Immature natural killer cell (primary cell): ENCODE data around the gene FRMPD4. TPM values are rescaled to one million over a fixed set of nuclear protein-coding genes. Genes with fewer than 3 reads are reported as not detected.

Experiments
- DNase-seq, 3 donors: peaks; one replicate each; pipeline ENCODE4 v3.0.0; 2022; ENCODE audit warnings: mixed read lengths in 1 of 3
- H3K27ac Mint-ChIP-seq, 6 donors: one replicate each; pipeline ENCODE4 v1.8.0; 2020; ENCODE audit warnings: mixed read lengths in 6 of 6, mild to moderate bottlenecking in 5 of 6, inconsistent platforms in 4 of 6, moderate library complexity in 3 of 6
- H3K27me3 Mint-ChIP-seq, 3 donors: one replicate each; pipeline ENCODE4 v1.8.0; 2020 to 2021; ENCODE audit warnings: low read depth in 3 of 3, mild to moderate bottlenecking in 3 of 3, mixed read lengths in 3 of 3, moderate library complexity in 3 of 3, inconsistent platforms in 1 of 3
- H3K36me3 Mint-ChIP-seq, 3 donors: one replicate each; pipeline ENCODE4 v1.8.0; 2020; ENCODE audit warnings: mixed read lengths in 3 of 3, inconsistent platforms in 2 of 3, mild to moderate bottlenecking in 2 of 3
- H3K4me1 Mint-ChIP-seq, 2 donors: one replicate each; pipeline ENCODE4 v1.8.0; 2020; ENCODE audit warnings: inconsistent platforms in 2 of 2, mild to moderate bottlenecking in 2 of 2, mixed read lengths in 2 of 2, moderate library complexity in 1 of 2
- H3K4me3 Mint-ChIP-seq, 5 donors: one replicate each; pipeline ENCODE4 v1.8.0; 2020; ENCODE audit warnings: mild to moderate bottlenecking in 5 of 5, mixed read lengths in 5 of 5, inconsistent platforms in 3 of 5, moderate library complexity in 3 of 5
- H3K9me3 Mint-ChIP-seq, 6 donors: one replicate each; pipeline ENCODE4 v1.8.0; 2020; ENCODE audit warnings: mild to moderate bottlenecking in 6 of 6, mixed read lengths in 6 of 6, inconsistent platforms in 4 of 6, moderate library complexity in 3 of 6
- polyA plus RNA-seq, 3 donors: library from polyadenylated mRNA; unstranded; fragments of 300-500 nt; fragmentation: Illumina TruSeq; gene quantifications; one replicate each; pipeline ENCODE4 v1.2.3, GENCODE V29; 2021

FRMPD4 gene
- polyA plus RNA-seq, 3 donors from 2014 or later = not detected

DNA sequence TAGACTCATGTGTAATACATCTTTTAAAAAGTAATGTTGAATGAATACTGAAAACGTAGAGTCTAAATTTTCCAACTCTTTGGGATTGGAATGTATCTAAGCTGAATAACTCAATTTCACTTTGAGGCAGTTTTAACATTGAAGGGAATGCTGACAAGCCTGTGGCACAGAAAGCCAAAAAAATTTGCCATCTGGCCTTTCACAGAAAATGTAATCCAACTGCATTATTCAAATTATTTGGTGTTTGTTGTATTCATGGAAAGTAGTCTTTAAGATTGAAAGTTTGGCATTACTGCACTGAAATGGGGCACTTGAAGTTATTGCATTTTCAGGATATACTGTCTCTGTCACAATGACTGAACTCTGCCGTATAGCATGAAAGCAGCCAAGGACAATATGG, 186.9 kb downstream of the FRMPD4 start:
- Mint-ChIP-seq H3K4me1 (no peaks in the 10 kb centered on the region), H3K36me3 (no peaks in the 10 kb centered on the region), H3K4me3 (no peak overlapping the region), H3K9me3 (peaks cover 0 to 6% (median 0%) of the 10 kb centered on the region in 6 donors), H3K27ac (no peak overlapping the region), H3K27me3 (peaks cover 3% of the 10 kb centered on the region in 3 donors)
- DNase-seq = no peak

DNA sequence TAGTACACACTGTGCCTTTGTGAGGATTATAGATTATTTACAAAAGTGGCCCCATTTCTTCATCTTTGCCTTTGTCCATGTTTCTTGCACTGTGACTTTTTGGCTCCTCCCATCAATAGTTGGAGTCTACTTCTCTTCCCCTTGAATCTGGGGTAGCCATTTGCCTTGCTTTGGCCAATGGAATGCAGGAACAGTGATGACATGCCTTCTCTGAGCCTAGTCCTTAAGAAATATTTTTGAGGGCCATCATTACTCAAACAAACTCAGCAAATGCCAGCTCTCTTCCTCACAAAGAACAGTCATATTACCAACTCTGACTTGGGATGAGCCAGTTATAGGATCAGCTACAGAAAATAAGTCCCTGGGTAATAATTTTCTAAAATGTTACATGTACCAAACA, 189.6 kb downstream of the FRMPD4 start:
- no peak overlapping the region for H3K4me3 Mint-ChIP-seq
- no peaks in the 10 kb centered on the region for H3K4me1 Mint-ChIP-seq
- no peak for DNase-seq
- peaks cover 0 to 2% (median 0%) of the 10 kb centered on the region in 6 donors for H3K9me3 Mint-ChIP-seq
- H3K36me3 Mint-ChIP-seq = no peaks in the 10 kb centered on the region
- peaks cover 0 to 3% (median 3%) of the 10 kb centered on the region in 3 donors for H3K27me3 Mint-ChIP-seq
- no peak overlapping the region for H3K27ac Mint-ChIP-seq

DNA sequence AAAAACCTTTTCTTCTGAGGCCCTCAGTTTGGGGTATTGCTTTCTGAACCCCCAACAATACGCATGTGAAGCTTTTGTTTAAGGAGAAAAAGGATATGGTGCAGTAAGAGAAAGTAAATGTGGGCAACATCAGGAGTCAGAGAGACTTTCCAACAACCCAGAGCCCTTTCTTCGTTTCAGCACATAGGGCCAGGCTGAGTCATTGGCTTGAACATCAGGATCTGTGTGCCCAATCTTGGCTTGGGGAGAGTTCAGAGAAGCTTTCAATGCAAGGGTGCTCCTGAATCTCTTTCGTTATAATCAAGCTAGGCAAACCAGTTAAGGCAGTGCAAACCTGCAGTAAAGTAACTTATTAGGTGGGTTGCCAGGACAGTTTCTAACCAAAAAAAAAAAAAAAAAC, 191.2 kb downstream of the FRMPD4 start:
- no peak for DNase-seq
- no peaks in the 10 kb centered on the region for H3K4me1 Mint-ChIP-seq
- no peak overlapping the region for H3K4me3 Mint-ChIP-seq
- no peak overlapping the region for H3K27ac Mint-ChIP-seq
- no peaks in the 10 kb centered on the region for H3K36me3 Mint-ChIP-seq
- peaks cover 0 to 2% (median 0%) of the 10 kb centered on the region in 6 donors for H3K9me3 Mint-ChIP-seq
- H3K27me3 Mint-ChIP-seq = no peaks in the 10 kb centered on the region

- Mint-ChIP-seq H3K27ac (no peak overlapping the region), H3K36me3 (no peaks in the 10 kb centered on the region), H3K9me3 (peaks cover 0 to 2% (median 0%) of the 10 kb centered on the region in 6 donors), H3K4me3 (no peak overlapping the region), H3K27me3 (no peaks in the 10 kb centered on the region), H3K4me1 (no peaks in the 10 kb centered on the region)
- DNase-seq = no peak
Measured at GRCh38 chrX:12330841-12331240, 192.6 kb downstream of the FRMPD4 start.

GRCh38 chrX:12332786-12333347, 194.6 kb downstream of the FRMPD4 start:
- Mint-ChIP-seq H3K4me1 (no peaks in the 10 kb centered on the region), H3K27me3 (no peaks in the 10 kb centered on the region), H3K27ac (no peak overlapping the region), H3K9me3 (no peaks in the 10 kb centered on the region), H3K36me3 (no peaks in the 10 kb centered on the region), H3K4me3 (no peak overlapping the region)
- no peak for DNase-seq

DNA sequence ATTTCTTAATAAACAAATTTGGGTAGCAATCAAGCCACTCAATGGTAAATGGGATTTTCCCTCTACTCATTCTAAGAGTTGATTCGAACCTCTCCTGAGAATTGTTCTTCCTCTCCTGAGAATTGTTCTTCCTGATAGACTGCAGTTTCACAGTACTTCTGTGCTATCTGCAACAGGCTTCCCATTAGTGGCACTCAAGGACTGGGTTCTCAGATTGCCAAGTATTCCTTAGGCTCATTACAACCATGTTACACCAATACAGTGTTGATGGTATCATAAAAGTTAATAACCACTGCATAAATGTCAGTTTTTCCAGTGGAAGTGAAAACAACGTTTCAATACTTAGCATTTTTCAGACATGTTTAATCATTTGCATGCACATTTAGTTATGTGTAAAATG, 201.6 kb downstream of the FRMPD4 start:
- H3K27me3 Mint-ChIP-seq = peaks cover 0 to 4% (median 0%) of the 10 kb centered on the region in 3 donors

GRCh38 chrX:12344954-12345353, 206.7 kb downstream of the FRMPD4 start:
- peaks cover 0 to 10% (median 2%) of the 10 kb centered on the region in 3 donors for H3K27me3 Mint-ChIP-seq
- no peaks in the 10 kb centered on the region for H3K36me3 Mint-ChIP-seq
- no peak overlapping the region for H3K27ac Mint-ChIP-seq
- DNase-seq = no peak
- H3K9me3 Mint-ChIP-seq = peaks cover 0 to 7% (median 0%) of the 10 kb centered on the region in 6 donors
- no peaks in the 10 kb centered on the region for H3K4me1 Mint-ChIP-seq
- no peak overlapping the region for H3K4me3 Mint-ChIP-seq

More for the DNA sequence above, 201.6 kb downstream of the FRMPD4 start:
- no peak overlapping the region for H3K27ac Mint-ChIP-seq
- DNase-seq = no peak
- H3K4me1 Mint-ChIP-seq = no peaks in the 10 kb centered on the region
- no peak overlapping the region for H3K4me3 Mint-ChIP-seq
- peaks cover 0 to 7% (median 0%) of the 10 kb centered on the region in 6 donors for H3K9me3 Mint-ChIP-seq
- no peaks in the 10 kb centered on the region for H3K36me3 Mint-ChIP-seq

DNA sequence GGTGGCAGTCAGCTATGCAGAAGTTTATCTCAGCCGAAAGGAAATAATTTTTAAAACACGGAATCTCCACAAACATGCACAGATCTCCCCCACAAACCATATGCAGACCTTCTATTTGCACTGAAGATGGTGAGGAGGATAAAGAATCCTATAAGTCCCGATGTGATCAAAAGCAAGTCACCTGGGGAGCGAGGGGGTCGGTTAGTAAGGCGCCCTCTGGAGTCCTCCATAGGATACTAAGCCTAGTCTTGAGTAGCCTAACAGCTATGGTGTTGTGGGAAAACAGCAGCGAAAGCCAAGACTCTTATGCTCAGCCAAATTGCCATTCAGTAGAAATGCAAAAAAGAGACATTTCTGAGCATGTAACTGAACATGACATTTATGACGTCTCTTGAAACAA, 210.9 kb downstream of the FRMPD4 start:
- H3K4me3 Mint-ChIP-seq = no peak overlapping the region
- H3K36me3 Mint-ChIP-seq = no peaks in the 10 kb centered on the region
- no peaks in the 10 kb centered on the region for H3K4me1 Mint-ChIP-seq
- peaks cover 0 to 6% (median 4%) of the 10 kb centered on the region in 3 donors for H3K27me3 Mint-ChIP-seq
- peaks cover 0 to 2% (median 0%) of the 10 kb centered on the region in 6 donors for H3K9me3 Mint-ChIP-seq
- no peak overlapping the region for H3K27ac Mint-ChIP-seq
- DNase-seq = no peak

- no peaks in the 10 kb centered on the region for H3K36me3 Mint-ChIP-seq
- no peak overlapping the region for H3K4me3 Mint-ChIP-seq
- no peaks in the 10 kb centered on the region for H3K4me1 Mint-ChIP-seq
- H3K27ac Mint-ChIP-seq = no peak overlapping the region
- H3K9me3 Mint-ChIP-seq = peaks cover 0 to 2% (median 0%) of the 10 kb centered on the region in 6 donors
- H3K27me3 Mint-ChIP-seq = peaks cover 1 to 5% (median 3%) of the 10 kb centered on the region in 3 donors
- DNase-seq = no peak
Measured at GRCh38 chrX:12352922-12353321, 214.6 kb downstream of the FRMPD4 start.

- no peak for DNase-seq
- no peak overlapping the region for H3K27ac Mint-ChIP-seq
- no peak overlapping the region for H3K4me3 Mint-ChIP-seq
- no peaks in the 10 kb centered on the region for H3K4me1 Mint-ChIP-seq
- H3K36me3 Mint-ChIP-seq = no peaks in the 10 kb centered on the region
- peaks cover 1 to 2% (median 2%) of the 10 kb centered on the region in 3 donors for H3K27me3 Mint-ChIP-seq
- peaks cover 0 to 3% (median 0%) of the 10 kb centered on the region in 6 donors for H3K9me3 Mint-ChIP-seq
Measured at GRCh38 chrX:12360383-12360782, 222.1 kb downstream of the FRMPD4 start.

GRCh38 chrX:12360986-12361598, 222.8 kb downstream of the FRMPD4 start:
- Mint-ChIP-seq H3K4me1 (no peaks in the 10 kb centered on the region), H3K27ac (no peak overlapping the region), H3K36me3 (no peaks in the 10 kb centered on the region), H3K27me3 (peaks cover 1 to 4% (median 2%) of the 10 kb centered on the region in 3 donors), H3K4me3 (no peak overlapping the region), H3K9me3 (peaks cover 0 to 4% (median 0%) of the 10 kb centered on the region in 6 donors)
- DNase-seq = no peak

DNA sequence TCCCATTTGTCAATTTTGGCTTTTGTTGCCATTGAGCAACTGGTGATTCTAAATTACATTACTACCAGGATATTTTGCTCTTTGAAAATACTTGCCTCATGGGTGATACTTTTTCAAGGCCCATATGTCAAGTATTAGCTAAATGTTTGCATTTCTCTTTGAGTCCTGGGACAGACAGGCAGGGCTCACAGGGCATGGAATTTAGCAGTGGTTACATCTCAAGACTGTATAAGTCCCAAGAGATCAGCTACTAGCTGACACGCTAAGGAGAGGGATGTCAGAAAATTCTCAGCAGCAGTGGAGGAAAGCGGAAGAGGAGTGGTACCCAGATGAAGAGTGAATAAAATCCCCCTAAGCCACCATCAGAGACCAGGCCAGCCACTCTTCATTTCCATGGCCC, 224.9 kb downstream of the FRMPD4 start:
- no peak overlapping the region for H3K4me3 Mint-ChIP-seq
- no peaks in the 10 kb centered on the region for H3K4me1 Mint-ChIP-seq
- H3K9me3 Mint-ChIP-seq = peaks cover 0 to 4% (median 0%) of the 10 kb centered on the region in 6 donors
- no peaks in the 10 kb centered on the region for H3K36me3 Mint-ChIP-seq
- DNase-seq = no peak
- H3K27ac Mint-ChIP-seq = no peak overlapping the region
- H3K27me3 Mint-ChIP-seq = peaks cover 0 to 9% (median 2%) of the 10 kb centered on the region in 3 donors

GRCh38 chrX:12366440-12366839, 228.2 kb downstream of the FRMPD4 start:
- H3K4me1 Mint-ChIP-seq = no peaks in the 10 kb centered on the region

GRCh38 chrX:12367254-12367653, 229.0 kb downstream of the FRMPD4 start:
- DNase-seq = no peak
- Mint-ChIP-seq H3K4me3 (no peak overlapping the region), H3K36me3 (no peaks in the 10 kb centered on the region), H3K27ac (no peak overlapping the region), H3K9me3 (peaks cover 0 to 4% (median 0%) of the 10 kb centered on the region in 6 donors), H3K4me1 (no peaks in the 10 kb centered on the region), H3K27me3 (peaks cover 0 to 13% (median 3%) of the 10 kb centered on the region in 3 donors)

More at GRCh38 chrX:12366440-12366839, 228.2 kb downstream of the FRMPD4 start:
- DNase-seq = no peak
- no peak overlapping the region for H3K4me3 Mint-ChIP-seq
- H3K9me3 Mint-ChIP-seq = peaks cover 0 to 4% (median 0%) of the 10 kb centered on the region in 6 donors
- H3K27ac Mint-ChIP-seq = no peak overlapping the region
- H3K36me3 Mint-ChIP-seq = no peaks in the 10 kb centered on the region
- H3K27me3 Mint-ChIP-seq = peaks cover 0 to 13% (median 3%) of the 10 kb centered on the region in 3 donors
